PC-9 (cell line): Measurements from ENCODE around the gene FOSL2. TPM values are rescaled to one million over a fixed set of nuclear protein-coding genes. Genes with fewer than 3 reads are reported as not detected.

ENCODE experiments used
- BruUV-seq: library from RNA; stranded (reverse); fragments of 400-500 nt; replicated peaks from 2 replicates; lab custom pipeline; 2021; lab: Mats Ljungman, UMichigan
- CTCF ChIA-PET: fragments of 300-600 bp; sonication (Branson Sonifier 250); formaldehyde crosslinking; loops from one replicate; lab custom pipeline; 2022; ENCODE audit warnings: antibody characterized with exemption; lab: Charles Lee
- POLR2A ChIA-PET: fragments of 300-600 bp; sonication (Branson Sonifier 250); formaldehyde crosslinking; loops from one replicate; lab custom pipeline; 2022; ENCODE audit warnings: antibody characterized with exemption; ENCODE audit not compliant: unreplicated experiment; lab: Charles Lee
- DNase-seq, 2 experiments: peaks; one replicate each; pipeline versions ENCODE4 v3.0.0 to v3.0.0-alpha.2; 2015 to 2022; ENCODE audit warnings: mixed read lengths in 1 of 2
- H2AFZ ChIP-seq: fragments of 200-600 bp; sonication (generic); 2 replicates; pipeline ENCODE4 v1.8.1; 2017; ENCODE audit warnings: antibody characterized with exemption
- H3F3A ChIP-seq: fragments of 200-600 bp; sonication (generic); 2 replicates; pipeline ENCODE4 v1.8.1; 2017; ENCODE audit warnings: antibody characterized with exemption, mild to moderate bottlenecking, low read depth; ENCODE audit not compliant: insufficient read depth
- H3K27ac ChIP-seq: fragments of 200-600 bp; sonication (generic); 2 replicates; pipeline ENCODE4 v1.6.1; 2016; ENCODE audit warnings: mixed run types
- H3K27me3 ChIP-seq: fragments of 200-600 bp; sonication (generic); 2 replicates; pipeline ENCODE4 v1.6.1; 2016; ENCODE audit warnings: low read depth, mixed run types; ENCODE audit not compliant: insufficient read depth
- H3K36me3 ChIP-seq: fragments of 200-600 bp; sonication (generic); 2 replicates; pipeline ENCODE4 v1.6.1; 2016; ENCODE audit warnings: low read depth, mixed run types
- H3K4me1 ChIP-seq: fragments of 200-600 bp; sonication (generic); replicated peaks from 2 replicates; pipeline ENCODE4 v1.6.1; 2016; ENCODE audit warnings: mixed run types; ENCODE audit not compliant: insufficient read depth
- H3K4me2 ChIP-seq: fragments of 200-600 bp; sonication (generic); 2 replicates; pipeline ENCODE4 v1.6.1; 2017; ENCODE audit warnings: mixed run types
- H3K4me3 ChIP-seq: fragments of 200-600 bp; sonication (generic); 2 replicates; pipeline ENCODE4 v1.6.1; 2016; ENCODE audit warnings: mixed run types
- H3K79me2 ChIP-seq: fragments of 200-600 bp; sonication (generic); 2 replicates; pipeline ENCODE4 v1.6.1; 2017; ENCODE audit warnings: low read depth, mixed run types
- H3K9me2 ChIP-seq: fragments of 200-600 bp; sonication (generic); 2 replicates; pipeline ENCODE4 v1.8.1; 2017; ENCODE audit warnings: mild to moderate bottlenecking; ENCODE audit not compliant: insufficient read depth
- H3K9me3 ChIP-seq: fragments of 200-600 bp; sonication (generic); 2 replicates; pipeline ENCODE4 v1.8.1; 2016; ENCODE audit warnings: low read depth; ENCODE audit not compliant: insufficient read depth
- H4K20me1 ChIP-seq: fragments of 200-600 bp; sonication (generic); 2 replicates; pipeline ENCODE4 v1.8.1; 2017; ENCODE audit not compliant: insufficient read depth
- CTCF ChIP-seq: fragments of 200-600 bp; sonication (generic); conservative IDR thresholded peaks from 2 replicates; pipeline ENCODE4 v1.6.1; 2017; ENCODE audit warnings: mixed run types, antibody characterized with exemption, mild to moderate bottlenecking, moderate library complexity
- EZH2 ChIP-seq: fragments of 200-600 bp; sonication (generic); IDR thresholded peaks from 2 replicates; pipeline ENCODE4 v1.8.0; 2017; ENCODE audit warnings: antibody characterized with exemption, low read depth
- intact Hi-C: fragments of 100-400 bp; cut with micrococcal nuclease; formaldehyde crosslinking; loops from one replicate; pipeline ENCODE4 v1.10.0; 2022; ENCODE audit not compliant: unreplicated experiment
- total RNA-seq: library from RNA; stranded (reverse); gene quantifications from 2 replicates; pipeline ENCODE4 v1.2.3, GENCODE V29; 2021

The FOSL2 gene
- total RNA-seq, 1 experiment from 2014 or later: 60.0 TPM

- Histone ChIP-seq H3K9me2 (no peaks in the 10 kb centered on the region), H3K4me3 (no peak overlapping the region), H3K27me3 (no peaks in the 10 kb centered on the region), H3K79me2 (no peaks in the 10 kb centered on the region), H3K4me2 (no peak overlapping the region), H3K4me1 (peaks cover 13% of the 10 kb centered on the region), H3K9me3 (peaks cover 7% of the 10 kb centered on the region), H2AFZ (no peak overlapping the region), H3K36me3 (no peaks in the 10 kb centered on the region; the same call in 1 of the 2 replicates), H3K27ac (no peak overlapping the region), H3F3A (peaks cover 16% of the 10 kb centered on the region; the same call in 1 of the 2 replicates), H4K20me1 (no peaks in the 10 kb centered on the region)
- intact Hi-C loops: loop anchor here (10.0 kb wide), 1 partner anchor 324 kb away; the partner anchor contains the start of gene PPP1CB
- ChIA-PET POLR2A (no interaction called here), CTCF (no interaction called here)
- BruUV-seq: no TSS peak
- no peak for DNase-seq
- TF ChIP-seq EZH2: no peak
- no peak for TF ChIP-seq CTCF
Measured at GRCh38 chr2:28430788-28431418, 38.2 kb downstream of the FOSL2 start.

- Histone ChIP-seq H3F3A (peaks cover 23% of the 10 kb centered on the region; the same call in 1 of the 2 replicates), H3K9me3 (peaks cover 7% of the 10 kb centered on the region), H3K27me3 (no peaks in the 10 kb centered on the region), H3K4me1 (peaks cover 22% of the 10 kb centered on the region), H4K20me1 (no peaks in the 10 kb centered on the region), H3K36me3 (no peaks in the 10 kb centered on the region; the same call in 1 of the 2 replicates), H3K27ac (no peak overlapping the region), H3K79me2 (no peaks in the 10 kb centered on the region), H3K9me2 (no peaks in the 10 kb centered on the region), H2AFZ (no peak overlapping the region), H3K4me2 (no peak overlapping the region), H3K4me3 (no peak overlapping the region)
- BruUV-seq: no TSS peak
- CTCF ChIA-PET: no interaction called here
- no peak for DNase-seq
- intact Hi-C loops: loop anchor here (10.0 kb wide), 1 partner anchor 323 kb away; the partner anchor contains the start of gene PPP1CB
- POLR2A ChIA-PET: no interaction called here
- TF ChIP-seq EZH2 (no peak), CTCF (no peak)
Measured at GRCh38 chr2:28431741-28432140, 39.1 kb downstream of the FOSL2 start.

- intact Hi-C loops: loop anchor here (10.0 kb wide), 1 partner anchor 322 kb away; the partner anchor contains the start of gene PPP1CB
- TF ChIP-seq CTCF (no peak), EZH2 (no peak)
- peaks cover 28% of the 10 kb centered on the region for H3K4me1 ChIP-seq
- H2AFZ ChIP-seq: no peak overlapping the region
- H3K9me3 ChIP-seq: peaks cover 7% of the 10 kb centered on the region
- H3K27ac ChIP-seq: no peak overlapping the region
- no peaks in the 10 kb centered on the region for H3K9me2 ChIP-seq
- no peaks in the 10 kb centered on the region for H3K79me2 ChIP-seq
- H3F3A ChIP-seq: peaks cover 28% of the 10 kb centered on the region; the same call in 1 of the 2 replicates
- no peaks in the 10 kb centered on the region for H4K20me1 ChIP-seq
- H3K27me3 ChIP-seq: no peaks in the 10 kb centered on the region
- BruUV-seq: no TSS peak
- no peak overlapping the region for H3K4me3 ChIP-seq
- H3K36me3 ChIP-seq: no peaks in the 10 kb centered on the region; the same call in 1 of the 2 replicates
- ChIA-PET POLR2A (no interaction called here), CTCF (no interaction called here)
- H3K4me2 ChIP-seq: no peak overlapping the region
- DNase-seq: no peak
Measured at GRCh38 chr2:28432362-28432761, 39.7 kb downstream of the FOSL2 start.
